Duodenal mucosa (tissue), 2 donors: Measurements from ENCODE around the gene BCKDK.
"Not testable (repeated sequence)": the region's sequence is repeated elsewhere in the genome, so short reads cannot be mapped to it uniquely, and the experiment has no call there.

Source experiments
- H3K27ac ChIP-seq: one replicate; pipeline ENCODE4 v1.7.0; 2013; ENCODE audit warnings: low read depth, low read length
- H3K27me3 ChIP-seq, 2 donors: one replicate each; pipeline ENCODE4 v1.7.0; 2013; ENCODE audit warnings: low read length in 2 of 2, control low read depth in 1 of 2; ENCODE audit not compliant: insufficient read depth in 2 of 2, control insufficient read depth in 1 of 2
- H3K36me3 ChIP-seq, 2 donors: one replicate each; pipeline ENCODE4 v1.7.0; 2013; ENCODE audit warnings: low read length in 2 of 2, control low read depth in 1 of 2; ENCODE audit not compliant: insufficient read depth in 2 of 2, control insufficient read depth in 1 of 2
- H3K4me1 ChIP-seq, 2 donors: one replicate each; pipeline ENCODE4 v1.7.0; 2013; ENCODE audit warnings: low read length in 2 of 2, control low read depth in 1 of 2; ENCODE audit not compliant: insufficient read depth in 2 of 2, control insufficient read depth in 1 of 2
- H3K4me3 ChIP-seq, 2 donors: one replicate each; pipeline ENCODE4 v1.7.0; 2013; ENCODE audit warnings: low read length in 2 of 2, low read depth in 1 of 2
- H3K9ac ChIP-seq, 2 donors: one replicate each; pipeline ENCODE4 v1.7.0; 2013; ENCODE audit warnings: low read length in 2 of 2, low read depth in 1 of 2
- H3K9me3 ChIP-seq, 2 donors: one replicate each; pipeline ENCODE4 v1.7.0; 2013; ENCODE audit warnings: low read length in 2 of 2, control low read depth in 1 of 2; ENCODE audit not compliant: control insufficient read depth in 1 of 2

The BCKDK gene

GRCh38 chr16:31094424-31095120, 13.6 kb upstream of the BCKDK start, which contains the start of gene VKORC1:
TSS of gene VKORC1 (minus strand) at chr16:31094797. CDS start at chr16:31094729, 68 bp downstream.
- Histone ChIP-seq H3K9me3 (no peaks in the 10 kb centered on the region), H3K27ac (peak within 1 kb of the TSS; percentile 82), H3K4me1 (peaks cover 9 to 28% of the 10 kb centered on the region in 2 donors), H3K4me3 (peak within 1 kb of the TSS; percentile 93 to 95), H3K36me3 (peaks cover 0 to 9% of the 10 kb centered on the region in 2 donors), H3K9ac (peak within 1 kb of the TSS; percentile 51 to 94), H3K27me3 (no peaks in the 10 kb centered on the region)

- no peak overlapping the region for H3K4me3 ChIP-seq
- peaks cover 0 to 5% of the 10 kb centered on the region in 2 donors for H3K9me3 ChIP-seq
- peaks cover 0 to 7% of the 10 kb centered on the region in 2 donors for H3K4me1 ChIP-seq
- no peaks in the 10 kb centered on the region for H3K27me3 ChIP-seq
- no peaks in the 10 kb centered on the region for H3K36me3 ChIP-seq
- H3K9ac ChIP-seq, result no peak overlapping the region
- H3K27ac ChIP-seq, result no peak overlapping the region
These were observed 8.1 kb upstream of the BCKDK start for GRCh38 chr16:31099860-31100638.

GRCh38 chr16:31100876-31101641, 7.1 kb upstream of the BCKDK start:
- not testable (repeated sequence) for H3K27ac ChIP-seq, H3K4me1 ChIP-seq, H3K36me3 ChIP-seq, H3K27me3 ChIP-seq, H3K9me3 ChIP-seq, H3K9ac ChIP-seq, H3K4me3 ChIP-seq

GRCh38 chr16:31105677-31106213, 2.4 kb upstream of the BCKDK start:
- no peak overlapping the region for H3K27ac ChIP-seq
- peak overlapping the region in 1 of 2 donors; percentile 43 for H3K4me3 ChIP-seq
- peaks cover 10 to 12% of the 10 kb centered on the region in 2 donors for H3K36me3 ChIP-seq
- no peaks in the 10 kb centered on the region for H3K9me3 ChIP-seq
- peaks cover 13 to 20% of the 10 kb centered on the region in 2 donors for H3K4me1 ChIP-seq
- peak overlapping the region in 1 of 2 donors; percentile 47 for H3K9ac ChIP-seq
- H3K27me3 ChIP-seq, result no peaks in the 10 kb centered on the region

GRCh38 chr16:31106509-31107464, 1.4 kb upstream of the BCKDK start:
- Histone ChIP-seq H3K9ac (no peak overlapping the region), H3K9me3 (no peaks in the 10 kb centered on the region), H3K4me3 (no peak overlapping the region), H3K27ac (no peak overlapping the region), H3K36me3 (peaks cover 21 to 22% of the 10 kb centered on the region in 2 donors), H3K4me1 (peaks cover 13 to 20% of the 10 kb centered on the region in 2 donors), H3K27me3 (no peaks in the 10 kb centered on the region)

- Histone ChIP-seq H3K9ac (no peak overlapping the region), H3K27me3 (no peaks in the 10 kb centered on the region), H3K4me3 (peak overlapping the region; percentile 80 to 82), H3K4me1 (peaks cover 13 to 20% of the 10 kb centered on the region in 2 donors), H3K9me3 (no peaks in the 10 kb centered on the region), H3K36me3 (peaks cover 26 to 29% of the 10 kb centered on the region in 2 donors), H3K27ac (no peak overlapping the region)
These were observed 720 bp upstream of the BCKDK start for GRCh38 chr16:31107465-31107867.

GRCh38 chr16:31108794-31109558, 790 bp downstream of the BCKDK start:
- H3K27me3 ChIP-seq, result no peaks in the 10 kb centered on the region
- H3K27ac ChIP-seq, result peak overlapping the region; percentile 63
- peaks cover 27 to 30% of the 10 kb centered on the region in 2 donors for H3K4me1 ChIP-seq
- peaks cover 33 to 36% of the 10 kb centered on the region in 2 donors for H3K36me3 ChIP-seq
- H3K9me3 ChIP-seq, result no peaks in the 10 kb centered on the region
- peak overlapping the region; percentile 78 to 85 for H3K9ac ChIP-seq
- H3K4me3 ChIP-seq, result peak overlapping the region; percentile 80 to 82

- Histone ChIP-seq H3K27me3 (no peaks in the 10 kb centered on the region), H3K4me1 (peaks cover 30 to 34% of the 10 kb centered on the region in 2 donors), H3K36me3 (peaks cover 33 to 36% of the 10 kb centered on the region in 2 donors), H3K9ac (no peak overlapping the region), H3K4me3 (no peak overlapping the region), H3K9me3 (no peaks in the 10 kb centered on the region), H3K27ac (no peak overlapping the region)
These were observed 1.4 kb downstream of the BCKDK start for GRCh38 chr16:31109622-31110021.
